B cell (primary cell): ENCODE measurements around the gene STUM.

Experiments used
- EZH2 ChIP-seq: IDR thresholded peaks from 2 replicates; pipeline ENCODE4 v1.6.1; 2012; ENCODE audit warnings: borderline replicate concordance, low read depth, mild to moderate bottlenecking, moderate library complexity, low read length; ENCODE audit not compliant: insufficient read depth, poor library complexity, severe bottlenecking
- TF ChIP-seq, protein P1 (sequence below): fragments of 200-600 bp; IDR thresholded peaks from one replicate; pipeline ENCODE4 v1.8.0; 2022; ENCODE audit warnings: antibody characterized with exemption, mild to moderate bottlenecking

DNA sequence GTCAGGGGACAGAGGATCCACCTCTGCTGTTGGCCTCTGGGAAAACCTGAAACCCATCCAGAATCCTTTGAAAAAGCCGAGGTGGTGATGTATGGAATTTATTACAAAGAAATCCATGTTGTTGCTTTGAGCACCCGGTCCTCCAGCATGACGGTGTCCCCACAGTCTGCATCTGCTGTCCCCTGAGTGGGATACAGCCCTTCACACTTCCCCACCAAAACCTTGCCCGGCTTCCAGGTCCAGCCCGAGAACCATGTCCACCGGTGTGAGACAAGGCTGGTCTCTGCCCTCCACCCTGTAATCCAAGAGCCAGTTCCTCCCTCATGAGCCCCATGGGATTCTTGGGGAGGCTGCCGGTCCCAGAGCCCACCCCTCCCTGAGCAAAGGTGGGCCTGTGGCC is 70.5 kb downstream of the STUM start:
- TF ChIP-seq, protein P1, sequence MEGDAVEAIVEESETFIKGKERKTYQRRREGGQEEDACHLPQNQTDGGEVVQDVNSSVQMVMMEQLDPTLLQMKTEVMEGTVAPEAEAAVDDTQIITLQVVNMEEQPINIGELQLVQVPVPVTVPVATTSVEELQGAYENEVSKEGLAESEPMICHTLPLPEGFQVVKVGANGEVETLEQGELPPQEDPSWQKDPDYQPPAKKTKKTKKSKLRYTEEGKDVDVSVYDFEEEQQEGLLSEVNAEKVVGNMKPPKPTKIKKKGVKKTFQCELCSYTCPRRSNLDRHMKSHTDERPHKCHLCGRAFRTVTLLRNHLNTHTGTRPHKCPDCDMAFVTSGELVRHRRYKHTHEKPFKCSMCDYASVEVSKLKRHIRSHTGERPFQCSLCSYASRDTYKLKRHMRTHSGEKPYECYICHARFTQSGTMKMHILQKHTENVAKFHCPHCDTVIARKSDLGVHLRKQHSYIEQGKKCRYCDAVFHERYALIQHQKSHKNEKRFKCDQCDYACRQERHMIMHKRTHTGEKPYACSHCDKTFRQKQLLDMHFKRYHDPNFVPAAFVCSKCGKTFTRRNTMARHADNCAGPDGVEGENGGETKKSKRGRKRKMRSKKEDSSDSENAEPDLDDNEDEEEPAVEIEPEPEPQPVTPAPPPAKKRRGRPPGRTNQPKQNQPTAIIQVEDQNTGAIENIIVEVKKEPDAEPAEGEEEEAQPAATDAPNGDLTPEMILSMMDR: no peak
- TF ChIP-seq EZH2: no peak
